B cell (primary cell): ENCODE results near the gene PDZD8.

Source experiments
- CTCF ChIP-seq: fragments of 200-600 bp; IDR thresholded peaks from one replicate; pipeline ENCODE4 v1.8.0; 2022; ENCODE audit warnings: antibody characterized with exemption, mild to moderate bottlenecking
- EZH2 ChIP-seq: IDR thresholded peaks from 2 replicates; pipeline ENCODE4 v1.6.1; 2012; ENCODE audit warnings: borderline replicate concordance, low read depth, mild to moderate bottlenecking, moderate library complexity, low read length; ENCODE audit not compliant: insufficient read depth, poor library complexity, severe bottlenecking

GRCh38 chr10:117363028-117363427, 12.2 kb downstream of the PDZD8 start:
- TF ChIP-seq CTCF (no peak), EZH2 (no peak)
